NCI-H2081 treated with DMSO at 0.1 percent for 48 hours (cell line): ENCODE data around the gene TRAF3.
"Not testable (repeated sequence)": the region's sequence is repeated elsewhere in the genome, so short reads cannot be mapped to it uniquely, and the experiment has no call there.

Source experiments
- DNase-seq: peaks from one replicate; lab custom pipeline; 2025; lab: John Stamatoyannopoulos, UW

The TRAF3 gene

GRCh38 chr14:102828151-102828550 lies 50.9 kb downstream of the TRAF3 start:
- DNase-seq, result no peak

- DNase-seq, result peak; percentile 73
Measured at GRCh38 chr14:102829016-102829548, 51.8 kb downstream of the TRAF3 start.

- DNase-seq, result no peak
Measured at GRCh38 chr14:102830474-102831045, 53.3 kb downstream of the TRAF3 start.

GRCh38 chr14:102831163-102831804 lies 54.0 kb downstream of the TRAF3 start:
- no peak for DNase-seq

GRCh38 chr14:102833341-102833740 lies 56.1 kb downstream of the TRAF3 start:
- no peak for DNase-seq

GRCh38 chr14:102833991-102834390 lies 56.7 kb downstream of the TRAF3 start:
- DNase-seq, result no peak

- no peak for DNase-seq
Measured at GRCh38 chr14:102835959-102836358, 58.7 kb downstream of the TRAF3 start.

- DNase-seq, result not testable (repeated sequence)
Measured at GRCh38 chr14:102837120-102837519, 59.9 kb downstream of the TRAF3 start.

- no peak for DNase-seq
Measured at GRCh38 chr14:102838501-102838900, 61.3 kb downstream of the TRAF3 start.

- DNase-seq, result no peak
Measured at GRCh38 chr14:102840115-102840514, 62.9 kb downstream of the TRAF3 start.

- no peak for DNase-seq
Measured at GRCh38 chr14:102840771-102841528, 63.7 kb downstream of the TRAF3 start.

- DNase-seq, result no peak
Measured at GRCh38 chr14:102848830-102849525, 71.7 kb downstream of the TRAF3 start.

- DNase-seq, result peak; percentile 12
Measured at GRCh38 chr14:102849526-102850379, 72.5 kb downstream of the TRAF3 start.

- DNase-seq, result no peak
Measured at GRCh38 chr14:102853648-102854047, 76.4 kb downstream of the TRAF3 start.

GRCh38 chr14:102854091-102854703 lies 76.9 kb downstream of the TRAF3 start:
- DNase-seq, result no peak

- no peak for DNase-seq
Measured at GRCh38 chr14:102856179-102856578, 78.9 kb downstream of the TRAF3 start.

GRCh38 chr14:102857444-102857843 lies 80.2 kb downstream of the TRAF3 start:
- DNase-seq, result no peak

- no peak for DNase-seq
Measured at GRCh38 chr14:102859911-102860310, 82.7 kb downstream of the TRAF3 start.

- no peak for DNase-seq
Measured at GRCh38 chr14:102862154-102862773, 85.0 kb downstream of the TRAF3 start.

- no peak for DNase-seq
Measured at GRCh38 chr14:102863381-102863780, 86.1 kb downstream of the TRAF3 start.
